HEK293T (cell line): ENCODE measurements around the gene ACMSD.

Experiments used
- ELF4 ChIP-seq: fragments of 450-650 bp; IDR thresholded peaks from 2 replicates; pipeline ENCODE4 v1.6.1; 2017; ENCODE audit warnings: antibody characterized with exemption
- FOXM1 ChIP-seq: fragments of 450-650 bp; IDR thresholded peaks from 2 replicates; pipeline ENCODE4 v1.6.1; 2017; ENCODE audit warnings: mild to moderate bottlenecking, borderline replicate concordance
- SP1 ChIP-seq: fragments of 450-650 bp; IDR thresholded peaks from 2 replicates; pipeline ENCODE4 v1.6.1; 2017

DNA sequence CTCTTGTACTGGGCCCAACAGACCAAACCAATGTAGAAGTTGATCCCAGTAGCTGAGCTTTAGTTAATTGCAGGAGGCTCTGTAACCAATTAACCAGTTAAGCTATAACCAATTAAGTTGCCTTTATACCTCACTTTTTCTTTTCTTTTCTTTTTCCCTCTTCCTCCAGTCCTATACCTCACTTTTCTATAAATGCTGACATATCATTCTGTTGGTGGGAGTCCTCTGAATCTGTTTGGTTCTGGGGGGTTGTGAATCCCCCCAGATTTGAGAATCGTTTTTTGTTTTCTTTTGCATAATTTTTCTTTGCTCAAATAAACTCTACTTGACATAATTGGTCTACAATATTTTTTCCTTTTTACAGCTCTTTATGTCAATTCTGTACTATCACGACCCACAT lies 38.1 kb upstream of the ACMSD start:
- TF ChIP-seq FOXM1 (no peak), SP1 (no peak), ELF4 (no peak)
